ENCODE results near the gene SUGP2.

The SUGP2 gene

GRCh38 chr19:18972851-18973250, 60.5 kb downstream of the SUGP2 start:
- Histone ChIP-seq H3K4me3 (replicated peaks; ENCODE audit: low read depth, low read length) (no peak overlapping the region), H3K36me3 (ENCODE audit: control insufficient read depth, insufficient read depth, low read length) (no peaks in the 10 kb centered on the region), H3K27me3 (replicated peaks; ENCODE audit: control insufficient read depth, insufficient read depth, low read length) (no peaks in the 10 kb centered on the region; the same call in 1 of the 2 replicates)
- no peak for TF ChIP-seq CTCF (IDR thresholded peaks at IDR 0.05; ENCODE audit: insufficient read depth, low read length, poor library complexity, severe bottlenecking)
- no peak for DNase-seq (ENCODE audit: extremely low read depth, insufficient read length)

DNA sequence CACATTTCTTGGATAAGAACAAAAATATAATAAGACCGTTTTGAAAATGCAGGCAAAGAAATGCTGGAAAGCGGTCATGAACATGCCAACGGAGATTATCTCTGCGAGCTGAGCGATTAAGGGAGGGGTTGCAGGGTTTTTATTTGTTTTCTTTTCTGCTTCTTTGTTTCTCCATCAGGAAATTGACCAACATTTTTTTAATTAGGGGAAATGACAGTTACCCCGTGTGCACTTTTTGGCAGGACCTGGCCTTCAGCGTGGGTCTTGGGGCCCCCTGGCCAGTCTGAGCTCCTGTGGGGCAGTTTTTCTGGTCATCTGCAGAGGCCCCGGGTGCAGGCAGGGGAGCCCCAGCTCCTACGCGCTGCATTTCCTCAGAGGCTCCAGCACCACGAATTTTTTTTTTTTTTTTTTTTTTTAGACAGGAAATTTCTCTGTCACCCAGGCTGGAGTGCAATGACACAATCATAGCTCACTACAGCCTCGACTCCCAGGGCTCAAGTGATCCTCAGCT, 61.0 kb downstream of the SUGP2 start:
- H3K27me3 ChIP-seq (replicated peaks; ENCODE audit: control insufficient read depth, insufficient read depth, low read length) = no peaks in the 10 kb centered on the region; the same call in none of the 2 replicates
- TF ChIP-seq CTCF (IDR thresholded peaks at IDR 0.05; ENCODE audit: insufficient read depth, low read length, poor library complexity, severe bottlenecking) = no peak
- no peak overlapping the region for H3K4me3 ChIP-seq (replicated peaks; ENCODE audit: low read depth, low read length)
- DNase-seq (ENCODE audit: extremely low read depth, insufficient read length) = no peak
- H3K36me3 ChIP-seq (ENCODE audit: control insufficient read depth, insufficient read depth, low read length) = no peaks in the 10 kb centered on the region

DNA sequence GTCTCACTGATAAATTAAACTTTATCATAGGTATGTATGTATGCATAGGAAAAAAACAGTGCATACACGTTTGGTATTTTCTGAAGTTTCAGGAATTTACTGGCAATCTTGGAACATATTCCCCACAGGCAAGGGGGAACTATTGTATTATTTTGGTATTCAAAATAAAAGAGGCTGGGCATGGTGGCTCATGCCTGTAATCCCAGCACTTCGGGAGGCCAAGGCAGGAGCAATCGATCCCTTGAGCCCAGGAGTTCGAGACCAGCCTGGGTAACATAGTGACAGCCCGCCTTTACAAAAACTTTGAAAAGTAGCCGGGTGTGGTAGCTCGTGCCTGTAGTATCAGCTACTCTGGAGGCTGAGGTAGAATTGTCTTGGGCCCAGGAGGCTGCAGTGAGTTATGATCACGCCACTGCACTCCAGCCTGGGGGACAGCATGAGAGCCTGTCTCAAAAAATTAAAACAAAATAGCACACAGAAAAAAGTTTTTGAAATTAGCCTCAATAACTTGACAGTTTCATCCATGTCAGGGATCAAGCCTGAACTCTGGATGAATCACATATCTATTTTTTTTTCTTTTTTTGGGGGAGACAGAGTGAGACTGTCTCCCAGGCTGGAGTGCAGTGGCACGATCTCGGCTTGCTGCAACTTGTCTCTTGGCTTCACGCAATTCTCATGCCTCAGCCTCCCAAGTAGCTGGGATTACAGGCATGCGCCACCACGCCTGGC, 63.2 kb downstream of the SUGP2 start:
- no peak overlapping the region for H3K4me3 ChIP-seq (replicated peaks; ENCODE audit: low read depth, low read length)
- no peak for DNase-seq (ENCODE audit: extremely low read depth, insufficient read length)

DNA sequence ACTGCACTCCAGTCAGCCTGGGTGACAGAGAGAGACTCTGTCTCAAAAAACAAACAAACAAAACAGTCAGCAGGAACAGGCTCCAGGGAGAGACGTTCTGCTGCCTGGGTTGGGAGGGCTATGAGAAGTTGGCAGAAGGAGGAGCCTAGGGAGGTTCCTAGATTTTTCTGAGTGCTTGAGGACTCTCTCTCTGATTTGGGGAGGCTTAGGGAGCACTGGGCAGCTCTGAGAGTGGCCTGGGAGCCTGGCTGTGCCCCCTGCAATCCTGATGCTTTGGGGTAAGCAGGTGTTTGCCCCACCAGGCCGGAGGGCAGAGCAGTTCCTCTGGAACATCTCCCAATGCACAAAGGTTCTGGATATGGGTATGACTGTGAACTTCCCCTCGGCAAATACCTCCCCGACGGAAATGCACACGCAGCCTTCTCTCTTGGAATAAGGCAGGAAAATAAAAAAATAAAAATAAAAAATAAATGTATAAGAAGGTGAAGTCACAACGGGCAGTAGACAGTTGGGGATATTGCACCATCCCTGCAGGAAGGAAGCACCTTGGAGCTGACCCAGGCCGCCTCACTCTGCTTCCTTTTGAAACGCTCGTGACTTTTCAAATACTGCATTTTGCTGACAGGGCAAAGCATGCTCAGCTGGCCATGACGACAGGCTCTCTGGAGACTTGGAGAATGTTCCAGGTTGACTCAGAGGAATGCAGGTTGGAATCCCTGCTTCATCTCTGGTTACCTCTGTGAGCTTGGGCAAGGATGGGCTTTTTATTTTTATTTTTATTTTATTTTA, 65.8 kb downstream of the SUGP2 start:
- TF ChIP-seq CTCF (IDR thresholded peaks at IDR 0.05; ENCODE audit: insufficient read depth, low read length, poor library complexity, severe bottlenecking) = no peak
- no peak overlapping the region for H3K4me3 ChIP-seq (replicated peaks; ENCODE audit: low read depth, low read length)
- H3K36me3 ChIP-seq (ENCODE audit: control insufficient read depth, insufficient read depth, low read length) = no peaks in the 10 kb centered on the region
- no peaks in the 10 kb centered on the region; the same call in 1 of the 2 replicates for H3K27me3 ChIP-seq (replicated peaks; ENCODE audit: control insufficient read depth, insufficient read depth, low read length)
- DNase-seq (ENCODE audit: extremely low read depth, insufficient read length) = no peak

More for the DNA sequence above, 63.2 kb downstream of the SUGP2 start:
- no peaks in the 10 kb centered on the region; the same call in none of the 2 replicates for H3K27me3 ChIP-seq (replicated peaks; ENCODE audit: control insufficient read depth, insufficient read depth, low read length)
- TF ChIP-seq CTCF (IDR thresholded peaks at IDR 0.05; ENCODE audit: insufficient read depth, low read length, poor library complexity, severe bottlenecking) = no peak
- H3K36me3 ChIP-seq (ENCODE audit: control insufficient read depth, insufficient read depth, low read length) = no peaks in the 10 kb centered on the region

DNA sequence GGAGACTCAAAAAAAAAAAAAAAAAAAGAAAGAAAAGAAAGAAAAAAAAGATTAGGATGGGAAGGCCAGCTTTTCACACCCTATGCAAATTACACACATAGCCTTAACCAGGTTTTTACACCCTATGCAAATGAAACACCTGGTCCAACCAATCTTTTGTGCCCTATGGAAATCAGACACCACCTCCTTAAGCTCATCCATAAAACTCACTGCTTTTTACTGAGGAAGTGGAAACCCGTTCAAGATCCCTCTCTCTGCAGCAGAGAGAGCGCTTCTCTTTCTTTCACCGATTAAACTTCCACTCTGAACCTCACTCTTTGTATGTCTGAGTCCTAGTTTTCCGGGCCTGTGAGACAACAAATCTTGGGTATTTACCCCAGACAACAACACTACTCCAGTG, 67.0 kb downstream of the SUGP2 start:
- no peaks in the 10 kb centered on the region for H3K36me3 ChIP-seq (ENCODE audit: control insufficient read depth, insufficient read depth, low read length)
- no peak for TF ChIP-seq CTCF (IDR thresholded peaks at IDR 0.05; ENCODE audit: insufficient read depth, low read length, poor library complexity, severe bottlenecking)
- no peaks in the 10 kb centered on the region; the same call in 1 of the 2 replicates for H3K27me3 ChIP-seq (replicated peaks; ENCODE audit: control insufficient read depth, insufficient read depth, low read length)
- DNase-seq (ENCODE audit: extremely low read depth, insufficient read length) = no peak
- H3K4me3 ChIP-seq (replicated peaks; ENCODE audit: low read depth, low read length) = no peak overlapping the region

Data from GM06990 (cell line).